ENCODE measurements around the gene ASNSD1. TPM values are rescaled to one million over a fixed set of nuclear protein-coding genes. Genes with fewer than 3 reads are reported as not detected.
A peak's percentile ranks its signal among the peaks of the same experiment; 100 is the strongest.
"Not testable (repeated sequence)": the region's sequence is repeated elsewhere in the genome, so short reads cannot be mapped to it uniquely, and the experiment has no call there.

Gene ASNSD1
- total RNA-seq, 1 donor from 2014 or later: 37.5 TPM

GRCh38 chr2:189698020-189698887 lies 37.0 kb downstream of the ASNSD1 start:
- Mint-ChIP-seq H3K27ac (no peak overlapping the region), H3K4me1 (peaks cover 3% of the 10 kb centered on the region), H3K4me3 (peak overlapping the region; percentile 38), H3K27me3 (ENCODE audit: low read depth) (no peaks in the 10 kb centered on the region), H3K36me3 (peaks cover 2% of the 10 kb centered on the region), H3K9me3 (no peaks in the 10 kb centered on the region)
- peak; percentile 58 for TF ChIP-seq CTCF (IDR thresholded peaks at IDR 0.05; ENCODE audit: unreplicated experiment)
- DNase-seq (ENCODE audit: low spot score in 2 of 2, unreplicated experiment in 2 of 2): no peak

GRCh38 chr2:189700681-189701080 lies 39.4 kb downstream of the ASNSD1 start:
- Mint-ChIP-seq H3K27ac (no peak overlapping the region), H3K4me3 (no peak overlapping the region), H3K36me3 (no peaks in the 10 kb centered on the region), H3K27me3 (ENCODE audit: low read depth) (no peaks in the 10 kb centered on the region), H3K9me3 (no peaks in the 10 kb centered on the region), H3K4me1 (peaks cover 3% of the 10 kb centered on the region)
- TF ChIP-seq CTCF (IDR thresholded peaks at IDR 0.05; ENCODE audit: unreplicated experiment): no peak
- DNase-seq (ENCODE audit: low spot score in 2 of 2, unreplicated experiment in 2 of 2): no peak

- Mint-ChIP-seq H3K4me1 (peaks cover 3% of the 10 kb centered on the region), H3K27me3 (ENCODE audit: low read depth) (no peaks in the 10 kb centered on the region), H3K4me3 (no peak overlapping the region), H3K27ac (no peak overlapping the region), H3K9me3 (no peaks in the 10 kb centered on the region), H3K36me3 (no peaks in the 10 kb centered on the region)
- peak; percentile 46 for TF ChIP-seq CTCF (IDR thresholded peaks at IDR 0.05; ENCODE audit: unreplicated experiment)
- DNase-seq (ENCODE audit: low spot score in 2 of 2, unreplicated experiment in 2 of 2): no peak
Observed at GRCh38 chr2:189702071-189702470, 40.8 kb downstream of the ASNSD1 start.

- peaks cover 31% of the 10 kb centered on the region for H3K36me3 Mint-ChIP-seq
- H3K27me3 Mint-ChIP-seq (ENCODE audit: low read depth): no peaks in the 10 kb centered on the region
- peaks cover 17% of the 10 kb centered on the region for H3K9me3 Mint-ChIP-seq
- no peak overlapping the region for H3K4me3 Mint-ChIP-seq
- DNase-seq (ENCODE audit: low spot score in 2 of 2, unreplicated experiment in 2 of 2): no peak
- H3K4me1 Mint-ChIP-seq: no peaks in the 10 kb centered on the region
- no peak for TF ChIP-seq CTCF (IDR thresholded peaks at IDR 0.05; ENCODE audit: unreplicated experiment)
- H3K27ac Mint-ChIP-seq: no peak overlapping the region
Observed at GRCh38 chr2:189709501-189710221, 48.4 kb downstream of the ASNSD1 start.

- H3K27ac Mint-ChIP-seq; DNase-seq (ENCODE audit: low spot score in 2 of 2, unreplicated experiment in 2 of 2); H3K4me3 Mint-ChIP-seq; H3K27me3 Mint-ChIP-seq (ENCODE audit: low read depth); H3K4me1 Mint-ChIP-seq: not testable (repeated sequence)
- Mint-ChIP-seq H3K36me3 (peaks cover 19% of the 10 kb centered on the region), H3K9me3 (peaks cover 46% of the 10 kb centered on the region)
Observed at GRCh38 chr2:189717593-189717992, 56.3 kb downstream of the ASNSD1 start.

GRCh38 chr2:189719571-189719970 lies 58.3 kb downstream of the ASNSD1 start:
- no peaks in the 10 kb centered on the region for H3K27me3 Mint-ChIP-seq (ENCODE audit: low read depth)
- no peak overlapping the region for H3K27ac Mint-ChIP-seq
- no peak for DNase-seq (ENCODE audit: low spot score in 2 of 2, unreplicated experiment in 2 of 2)
- no peak overlapping the region for H3K4me3 Mint-ChIP-seq
- TF ChIP-seq CTCF (IDR thresholded peaks at IDR 0.05; ENCODE audit: unreplicated experiment): no peak
- no peaks in the 10 kb centered on the region for H3K4me1 Mint-ChIP-seq
- peaks cover 29% of the 10 kb centered on the region for H3K9me3 Mint-ChIP-seq
- H3K36me3 Mint-ChIP-seq: peaks cover 4% of the 10 kb centered on the region

Measured in mesothelial cell of epicardium (in vitro differentiated cells).